Measurements from ENCODE around the gene VEGFB. TPM values are rescaled to one million over a fixed set of nuclear protein-coding genes. Genes with fewer than 3 reads are reported as not detected.

The VEGFB gene
- total and polyA plus RNA-seq, 2 of the 4 experiments (the other 2 are of a cell fraction), result 3.0 to 25.1 TPM

DNA sequence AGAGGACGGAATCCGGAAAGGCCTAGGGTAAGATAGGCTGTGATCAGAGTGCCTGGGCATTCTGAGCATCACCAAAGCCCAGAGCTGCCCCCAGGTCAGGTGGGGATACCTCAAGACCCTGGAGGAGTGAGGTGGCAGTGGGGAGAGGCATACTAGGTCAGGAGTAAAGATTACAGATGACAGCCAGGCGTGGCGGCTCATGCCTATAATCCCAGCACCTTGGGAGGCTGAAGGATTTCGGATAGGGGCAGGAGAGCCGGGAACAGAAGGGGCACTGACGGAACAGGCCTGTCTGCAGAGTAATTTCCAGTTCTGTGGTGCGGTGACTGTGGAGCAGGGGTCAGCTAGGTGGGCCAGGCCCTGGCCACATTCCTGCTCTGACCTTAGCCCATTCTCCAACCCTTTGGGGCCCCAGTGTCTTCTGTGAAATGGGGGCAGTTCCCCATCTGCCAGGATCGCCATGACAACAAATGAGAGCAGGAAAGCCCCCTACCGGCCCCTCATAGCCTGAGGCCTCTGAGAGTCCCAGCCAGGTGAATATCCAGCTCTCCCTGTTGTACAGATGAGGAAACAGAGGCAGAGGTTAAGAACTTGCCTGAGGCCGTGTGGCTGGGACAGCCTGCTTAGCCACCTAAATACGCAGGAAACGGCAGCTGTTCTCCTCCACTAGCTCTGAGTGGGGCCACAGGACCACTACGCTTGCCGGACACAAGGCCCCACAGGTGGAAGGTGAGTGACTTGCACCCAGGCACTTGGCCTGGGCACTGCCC lies 40.8 kb downstream of the VEGFB start:
- in situ Hi-C loops (cut with MboI; ENCODE audit: low sequenced_read_pairs) (no loop called here), dilution Hi-C loops (cut with HindIII; ENCODE audit: low sequenced_read_pairs, unreplicated experiment) (no loop called here), intact Hi-C loops (cut with micrococcal nuclease) (no loop called here)
- Histone ChIP-seq H4K8ac (ENCODE audit: low read depth in 2 of 2, low read length in 2 of 2) (no peak overlapping the region), H2AK5ac (ENCODE audit: low read depth, low read length) (no peak overlapping the region), H3K27me3 (ENCODE audit: control insufficient read depth, insufficient read depth, low read length) (no peaks in the 10 kb centered on the region), H3K27ac (ENCODE audit: insufficient read depth, low read length) (no peak overlapping the region), H3K4ac (ENCODE audit: low read depth, low read length) (no peak overlapping the region), H4K20me1 (ENCODE audit: insufficient read depth, low read length) (no peaks in the 10 kb centered on the region; the same call in 1 of the 2 replicates), H2BK5ac (ENCODE audit: low read depth, low read length, poor library complexity, severe bottlenecking) (no peak overlapping the region), H3K18ac (ENCODE audit: low read depth, low read length) (no peak overlapping the region), H4K5ac (ENCODE audit: low read depth, low read length) (no peak overlapping the region), H3K9ac (ENCODE audit: low read depth, low read length) (no peak overlapping the region), H3K4me2 (ENCODE audit: low read depth, low read length) (no peak overlapping the region), H3K23ac (ENCODE audit: low read depth, low read length) (no peak overlapping the region), H2AK9ac (replicated peaks; ENCODE audit: low read depth, low read length, poor library complexity) (no peak overlapping the region), H3K9me1 (ENCODE audit: insufficient read depth, low read length) (peaks cover 5% of the 10 kb centered on the region; the same call in 1 of the 2 replicates), H3K9me3 (ENCODE audit: control insufficient read depth, insufficient read depth, low read length) (no peaks in the 10 kb centered on the region), H3K4me3 (ENCODE audit: insufficient read depth, low read depth, low read length) (no peak overlapping the region), H4K91ac (ENCODE audit: insufficient read depth, low read depth, low read length) (no peak overlapping the region), H3K4me1 (ENCODE audit: control insufficient read depth, insufficient read depth, low read length) (peaks cover 4% of the 10 kb centered on the region), H3K56ac (ENCODE audit: extremely low read depth, insufficient read depth, low read length) (no peak overlapping the region), H2BK20ac (ENCODE audit: low read depth, low read length) (no peak overlapping the region), H3K79me1 (ENCODE audit: low read depth in 1 of 2, low read length in 2 of 2) (peaks cover 9 to 19% of the 10 kb centered on the region in 2 experiments), H3K14ac (replicated peaks; ENCODE audit: low read depth, low read length) (no peak overlapping the region), H3K36me3 (ENCODE audit: control insufficient read depth, insufficient read depth, low read length) (peaks cover 30% of the 10 kb centered on the region), H2BK120ac (ENCODE audit: low read depth, low read length) (no peak overlapping the region), H2BK15ac (ENCODE audit: low read depth, low read length) (no peak overlapping the region), H2AFZ (replicated peaks; ENCODE audit: low read length, poor library complexity) (no peak overlapping the region)
- POLR2A ChIA-PET (ENCODE audit: unreplicated experiment), result no interaction called here
- 93% methylated on average over 5 of the region's 15 CpGs; no CpG with 5 or more reads in 1 of the 2 experiments for WGBS, 2 experiments (ENCODE audit: extremely low coverage in 2 of 2, insufficient read length in 1 of 2)
- ATAC-seq (ENCODE audit: low read depth), result no peak
- CTCF ChIA-PET, result interaction anchor here (1.0 to 1.3 kb wide), 2 partner anchors 71 to 80 kb away, joined by 3 to 4 read pairs; no protein-coding TSS in a partner anchor
- no peak for DNase-seq
- TF ChIP-seq BHLHE40 (IDR thresholded peaks at IDR 0.05; ENCODE audit: low read depth, low read length) (no peak), RFX5 (IDR thresholded peaks at IDR 0.05; ENCODE audit: low read depth, low read length) (no peak), MXI1 (IDR thresholded peaks at IDR 0.05; ENCODE audit: borderline replicate concordance, low read depth, low read length) (no peak)
- BruUV-seq (replicated peaks), result no TSS peak
